GM19035 (cell line): ENCODE results near the gene SHFL.
A peak's percentile ranks its signal among the peaks of the same experiment; 100 is the strongest.

Experiments used
- ATAC-seq: cut with Tn5 transposase; IDR thresholded peaks from one replicate; pipeline ENCODE4 v1.9.1; 2021; ENCODE audit not compliant: unreplicated experiment

Gene SHFL

GRCh38 chr19:10085641-10086590, at the start of gene SHFL:
Gene SHFL (plus strand): TSS chr19:10086317. CDS start chr19:10086428, 111 bp downstream.
- ATAC-seq, result peak; percentile 86

- ATAC-seq, result no peak
These were observed 49.5 kb upstream of the SHFL start for GRCh38 chr19:10036601-10037071.

- ATAC-seq, result no peak
These were observed 48.8 kb upstream of the SHFL start for GRCh38 chr19:10037367-10037766.

- no peak for ATAC-seq
These were observed 48.3 kb upstream of the SHFL start for GRCh38 chr19:10037809-10038208.

DNA sequence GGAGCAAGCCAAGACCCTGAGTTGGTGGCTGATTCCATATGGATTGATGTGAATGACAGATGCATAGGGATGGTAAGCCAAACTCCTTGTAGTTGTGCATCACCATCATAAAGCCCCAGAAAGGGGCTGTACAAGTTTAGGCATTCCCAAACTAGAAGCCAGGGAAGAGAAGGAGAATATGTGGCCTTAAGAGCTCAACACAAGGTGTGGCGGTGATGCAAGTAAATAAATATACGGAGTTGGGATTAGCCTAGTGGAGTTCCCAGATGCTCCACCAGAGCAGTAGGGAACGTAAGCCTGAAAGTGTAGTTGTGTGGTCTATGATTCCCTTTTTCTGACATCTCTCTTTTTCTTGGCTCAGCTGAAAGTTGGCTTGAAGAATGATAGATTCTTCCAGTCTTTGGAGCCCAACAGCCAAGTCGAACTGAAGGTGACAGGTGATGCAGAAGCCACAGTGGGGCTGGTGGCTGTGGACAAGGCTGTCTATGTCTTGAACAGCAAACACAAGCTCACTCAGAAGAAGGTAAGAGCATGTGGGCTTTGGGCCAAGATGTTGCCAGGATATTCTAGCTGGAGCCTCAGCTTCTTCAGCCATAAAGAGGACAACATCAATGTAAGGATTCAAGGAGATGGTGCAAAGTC, 42.7 kb upstream of the SHFL start:
- ATAC-seq, result no peak

DNA sequence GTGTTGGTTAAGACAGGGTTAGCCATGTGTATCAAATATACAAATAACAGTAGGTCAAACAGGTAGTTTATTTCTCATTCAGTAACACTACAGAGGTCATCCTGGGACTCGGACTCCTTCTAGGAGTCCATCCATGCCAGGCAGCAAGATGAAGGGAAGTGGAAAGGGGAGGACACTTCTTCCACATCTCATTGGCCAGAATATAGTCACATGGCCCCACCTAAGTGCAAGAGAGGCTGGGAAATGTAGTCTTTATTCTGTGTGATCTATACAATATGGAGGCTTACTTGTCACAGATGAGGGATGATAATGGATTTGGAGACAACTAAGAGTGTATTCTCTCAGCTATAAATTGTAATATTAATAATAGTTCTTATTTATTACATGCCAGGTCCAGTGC, 41.7 kb upstream of the SHFL start:
- ATAC-seq, result no peak

- ATAC-seq, result no peak
These were observed 40.7 kb upstream of the SHFL start for GRCh38 chr19:10045371-10045770.

DNA sequence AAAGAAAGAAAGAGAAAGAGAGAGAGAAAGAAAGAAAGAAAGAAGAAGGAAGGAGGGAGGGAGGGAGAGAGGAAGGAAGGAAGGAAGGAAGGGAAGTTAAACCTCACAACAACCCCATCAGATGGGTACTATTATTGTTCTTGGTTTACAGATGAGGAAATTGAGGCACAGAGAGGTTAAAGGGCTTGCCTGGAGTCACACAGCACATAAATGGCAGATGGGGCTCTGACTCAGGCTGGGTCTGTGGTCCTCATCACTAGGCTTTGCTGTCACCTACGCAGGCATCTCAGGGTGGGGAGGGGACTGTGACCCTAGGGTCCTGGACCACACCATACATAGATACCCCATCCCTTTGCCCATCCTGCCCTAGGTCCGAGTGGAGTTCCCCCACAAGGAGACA, 36.5 kb upstream of the SHFL start:
- no peak for ATAC-seq

GRCh38 chr19:10052602-10053360, 33.3 kb upstream of the SHFL start:
- ATAC-seq, result no peak

- ATAC-seq, result no peak
These were observed 24.3 kb upstream of the SHFL start for GRCh38 chr19:10061717-10062310.

GRCh38 chr19:10068205-10068604, 17.9 kb upstream of the SHFL start:
- ATAC-seq, result no peak

- ATAC-seq, result no peak
These were observed 17.1 kb upstream of the SHFL start for GRCh38 chr19:10069046-10069445.

GRCh38 chr19:10070730-10071446, 15.2 kb upstream of the SHFL start:
- ATAC-seq, result no peak

- ATAC-seq, result no peak
These were observed 12.0 kb upstream of the SHFL start for GRCh38 chr19:10074153-10074552.

- ATAC-seq, result no peak
These were observed 9.6 kb upstream of the SHFL start for GRCh38 chr19:10076535-10076934.

DNA sequence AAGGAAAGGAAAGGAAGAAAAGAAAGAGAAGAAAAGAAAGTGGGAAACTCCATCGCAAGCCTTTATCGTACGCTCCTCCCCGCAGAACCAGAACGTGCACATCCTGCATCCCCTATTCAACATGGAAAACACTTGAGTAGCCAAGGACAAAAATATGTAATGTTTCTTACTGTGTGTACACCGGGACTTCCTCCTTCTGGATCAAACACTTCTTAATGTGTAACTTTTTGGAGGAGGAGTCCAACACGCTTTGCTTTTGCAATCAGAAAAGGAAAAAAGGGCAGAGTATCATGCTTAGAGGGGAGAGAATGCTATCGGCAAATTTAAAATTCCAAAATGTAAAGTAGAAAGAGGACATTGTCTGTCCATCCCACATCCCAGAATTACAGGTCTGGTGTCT, 7.8 kb upstream of the SHFL start:
- ATAC-seq, result no peak

- ATAC-seq, result no peak
These were observed 7.1 kb upstream of the SHFL start for GRCh38 chr19:10079031-10079453.

GRCh38 chr19:10083911-10084310, 2.2 kb upstream of the SHFL start:
- no peak for ATAC-seq

GRCh38 chr19:10084803-10085202, 1.3 kb upstream of the SHFL start:
- no peak for ATAC-seq

DNA sequence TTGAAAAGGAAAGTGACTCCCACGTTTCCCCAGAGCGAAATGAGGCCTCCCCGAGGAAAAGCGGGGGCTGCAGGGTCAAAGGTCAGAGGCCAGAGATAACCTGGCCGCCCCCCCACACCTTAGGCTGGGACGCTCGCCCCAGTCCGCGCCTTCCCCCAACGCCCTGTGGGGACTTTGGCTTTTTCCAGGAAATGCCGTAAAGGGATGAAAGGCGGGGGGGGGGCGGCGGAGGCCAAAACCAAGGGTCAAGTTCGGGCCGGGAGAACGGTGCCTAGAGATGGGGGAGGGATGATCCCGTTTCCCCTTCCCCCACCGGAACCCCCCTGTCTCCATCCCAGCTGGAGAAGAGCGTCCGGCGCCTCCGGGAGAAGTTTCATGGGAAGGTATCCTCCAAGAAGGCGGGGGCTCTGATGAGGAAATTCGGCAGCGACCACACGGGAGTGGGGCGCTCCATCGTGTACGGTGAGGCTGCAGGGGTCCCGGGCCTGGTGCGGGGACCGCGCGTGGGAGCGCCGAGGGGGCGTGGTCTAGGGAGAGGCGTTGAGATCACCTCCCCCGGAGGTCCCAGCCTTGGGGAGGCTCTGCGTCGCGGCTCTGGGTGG, 575 bp downstream of the SHFL start:
- ATAC-seq, result no peak
